Common myeloid progenitor, CD34-positive (primary cell): ENCODE data around the gene ABCB7.
"Not testable (repeated sequence)": the region's sequence is repeated elsewhere in the genome, so short reads cannot be mapped to it uniquely, and the experiment has no call there.

Experiments
- CTCF ChIA-PET: fragments of 350-600 bp; sonication (Branson Sonifier 250); formaldehyde crosslinking; loops from one replicate; lab custom pipeline; 2021; ENCODE audit warnings: antibody characterized with exemption; lab: Charles Lee
- POLR2A ChIA-PET: fragments of 350-600 bp; sonication (Branson Sonifier 250); formaldehyde crosslinking; loops from one replicate; lab custom pipeline; 2021; ENCODE audit warnings: antibody characterized with exemption; lab: Charles Lee
- DNase-seq, 3 donors: peaks; one replicate each; pipeline versions ENCODE4 v3.0.0 to v3.0.0-alpha.2; 2013
- H3K27ac ChIP-seq, 2 experiments: 1 replicate in 1 of 2; 2 replicates in 1 of 2; pipeline ENCODE4 v1.7.0; 2013; ENCODE audit warnings: inconsistent platforms in 2 of 2, low read length in 2 of 2, mild to moderate bottlenecking in 2 of 2, low read depth in 1 of 2, moderate library complexity in 1 of 2; ENCODE audit not compliant: severe bottlenecking in 2 of 2, insufficient read depth in 1 of 2, poor library complexity in 1 of 2
- H3K27me3 ChIP-seq, 5 experiments: replicated peaks in 2 of 5; 1 replicate in 3 of 5; 2 replicates in 2 of 5; pipeline versions ENCODE4 v1.6.1 to v1.7.0; 2013; ENCODE audit warnings: low read length in 4 of 5, mild to moderate bottlenecking in 2 of 5, moderate library complexity in 2 of 5, inconsistent platforms in 1 of 5; ENCODE audit not compliant: insufficient read depth in 5 of 5, control insufficient read depth in 4 of 5
- H3K36me3 ChIP-seq, 4 experiments: 1 replicate in 2 of 4; 2 replicates in 2 of 4; pipeline versions ENCODE4 v1.6.1 to v1.7.0; 2013; ENCODE audit warnings: low read length in 3 of 4, control low read depth in 1 of 4, mild to moderate bottlenecking in 1 of 4; ENCODE audit not compliant: control insufficient read depth in 4 of 4, insufficient read depth in 4 of 4
- H3K4me1 ChIP-seq, 4 experiments: 1 replicate in 3 of 4; 2 replicates in 1 of 4; pipeline versions ENCODE4 v1.6.1 to v1.7.1; 2013; ENCODE audit warnings: low read length in 3 of 4, mild to moderate bottlenecking in 3 of 4, control low read depth in 1 of 4, inconsistent platforms in 1 of 4, moderate library complexity in 1 of 4; ENCODE audit not compliant: control insufficient read depth in 4 of 4, insufficient read depth in 4 of 4; ENCODE audit errors: control extremely low read depth in 1 of 4
- H3K4me3 ChIP-seq, 7 experiments: 1 replicate in 4 of 7; 2 replicates in 3 of 7; pipeline versions ENCODE4 v1.5.1 to v1.7.0; 2013; ENCODE audit warnings: mild to moderate bottlenecking in 7 of 7, low read length in 6 of 7, moderate library complexity in 6 of 7, inconsistent platforms in 2 of 7, low read depth in 2 of 7, control low read depth in 1 of 7; ENCODE audit not compliant: insufficient read depth in 4 of 7, control insufficient read depth in 1 of 7; ENCODE audit errors: extremely low read depth in 1 of 7
- H3K9me3 ChIP-seq, 5 experiments: 1 replicate in 4 of 5; 2 replicates in 1 of 5; pipeline versions ENCODE4 v1.6.1 to v1.7.1; 2013; ENCODE audit warnings: low read length in 4 of 5, mild to moderate bottlenecking in 2 of 5, inconsistent platforms in 1 of 5, low read depth in 1 of 5, moderate library complexity in 1 of 5; ENCODE audit not compliant: control insufficient read depth in 4 of 5, insufficient read depth in 2 of 5; ENCODE audit errors: control extremely low read depth in 1 of 5
- WGBS: methylation state at CpG from one replicate; pipeline ENCODE4 v1.1.5; 2013; ENCODE audit not compliant: insufficient coverage; 5-methylcytosine and 5-hydroxymethylcytosine counted together

ABCB7 gene

GRCh38 chrX:75061701-75062100 lies 94.4 kb downstream of the ABCB7 start:
- Histone ChIP-seq H3K9me3 (no peaks in the 10 kb centered on the region), H3K36me3 (peaks cover 0 to 7% (median 2%) of the 10 kb centered on the region in 4 experiments), H3K4me1 (no peaks in the 10 kb centered on the region), H3K27ac (no peak overlapping the region), H3K27me3 (no peaks in the 10 kb centered on the region), H3K4me3 (no peak overlapping the region)
- DNase-seq: no peak
- POLR2A ChIA-PET: no interaction called here
- WGBS: no CpG with 5 or more reads among the region's 1 CpG
- CTCF ChIA-PET: no interaction called here

GRCh38 chrX:75051047-75051446 lies 105.0 kb downstream of the ABCB7 start:
- 40% methylated on average over 1 of the region's 1 CpG for WGBS
- no peak for DNase-seq
- no peak overlapping the region for H3K27ac ChIP-seq
- H3K9me3 ChIP-seq: peaks cover 0 to 7% (median 0%) of the 10 kb centered on the region in 5 experiments
- no peak overlapping the region for H3K4me3 ChIP-seq
- ChIA-PET CTCF (no interaction called here), POLR2A (no interaction called here)
- no peaks in the 10 kb centered on the region for H3K4me1 ChIP-seq
- H3K36me3 ChIP-seq: peaks cover 0 to 9% (median 0%) of the 10 kb centered on the region in 4 experiments
- no peaks in the 10 kb centered on the region for H3K27me3 ChIP-seq

GRCh38 chrX:75045369-75045768 lies 110.7 kb downstream of the ABCB7 start:
- Histone ChIP-seq H3K27me3 (no peaks in the 10 kb centered on the region), H3K4me3 (no peak overlapping the region), H3K36me3 (peaks cover 0 to 9% (median 0%) of the 10 kb centered on the region in 4 experiments), H3K9me3 (peaks cover 0 to 13% (median 2%) of the 10 kb centered on the region in 5 experiments), H3K27ac (no peak overlapping the region), H3K4me1 (no peaks in the 10 kb centered on the region)
- POLR2A ChIA-PET: no interaction called here
- DNase-seq: no peak
- CTCF ChIA-PET: no interaction called here

- H3K27ac ChIP-seq, H3K4me3 ChIP-seq, POLR2A ChIA-PET, CTCF ChIA-PET, H3K27me3 ChIP-seq, H3K4me1 ChIP-seq, DNase-seq, H3K36me3 ChIP-seq: not testable (repeated sequence)
- no CpG with 5 or more reads among the region's 4 CpGs for WGBS
- H3K9me3 ChIP-seq: peaks cover 0 to 13% (median 2%) of the 10 kb centered on the region in 5 experiments
These were observed 111.9 kb downstream of the ABCB7 start for GRCh38 chrX:75044142-75044541.

GRCh38 chrX:75038925-75039324 lies 117.2 kb downstream of the ABCB7 start:
- ChIA-PET POLR2A (no interaction called here), CTCF (interaction anchor here (1.8 kb wide), 1 partner anchor 1215 kb away, joined by 4 read pairs; no protein-coding TSS in a partner anchor)
- Histone ChIP-seq H3K4me1 (no peaks in the 10 kb centered on the region), H3K27ac (no peak overlapping the region), H3K9me3 (peaks cover 0 to 4% (median 2%) of the 10 kb centered on the region in 5 experiments), H3K27me3 (no peaks in the 10 kb centered on the region), H3K36me3 (no peaks in the 10 kb centered on the region), H3K4me3 (no peak overlapping the region)
- WGBS: 0% methylated on average over 1 of the region's 1 CpG
- peak; percentile 15 to 54 (median 35) for DNase-seq
